Activated CD4-positive, alpha-beta T cell treated with anti-CD3 and anti-CD28 coated beads, Interleukin-10, Interleukin-2, amounts not matched to agents 100 ng/mL and 50 ng/mL, durations not matched to agents 16 hours and 8 hours (primary cell): ENCODE data around the gene HINT1.
"Not testable (repeated sequence)": the region's sequence is repeated elsewhere in the genome, so short reads cannot be mapped to it uniquely, and the experiment has no call there.

ENCODE experiments used
- DNase-seq: peaks from one replicate; pipeline ENCODE4 v3.0.0-alpha.2; 2020

The HINT1 gene

GRCh38 chr5:131169810-131170539 is 4.9 kb upstream of the HINT1 start:
- no peak for DNase-seq

- no peak for DNase-seq
Observed at GRCh38 chr5:131167615-131168014, 2.6 kb upstream of the HINT1 start.

GRCh38 chr5:131164191-131165118 is 601 bp downstream of the HINT1 start:
- peak; percentile 81 for DNase-seq

GRCh38 chr5:131163276-131164119 is 1.6 kb downstream of the HINT1 start:
- peak; percentile 49 for DNase-seq

GRCh38 chr5:131160134-131160533 is 4.9 kb downstream of the HINT1 start:
- no peak for DNase-seq

- no peak for DNase-seq
Observed at GRCh38 chr5:131156957-131157356, 8.1 kb downstream of the HINT1 start.

GRCh38 chr5:131156385-131156784 is 8.7 kb downstream of the HINT1 start:
- DNase-seq: no peak

GRCh38 chr5:131151216-131151615 is 13.8 kb downstream of the HINT1 start:
- DNase-seq: no peak

GRCh38 chr5:131150408-131150807 is 14.6 kb downstream of the HINT1 start:
- no peak for DNase-seq

GRCh38 chr5:131148835-131149234 is 16.2 kb downstream of the HINT1 start:
- no peak for DNase-seq

GRCh38 chr5:131147258-131147657 is 17.8 kb downstream of the HINT1 start:
- no peak for DNase-seq

- DNase-seq: no peak
Observed at GRCh38 chr5:131142970-131143617, 22.0 kb downstream of the HINT1 start.

GRCh38 chr5:131139321-131139720 is 25.7 kb downstream of the HINT1 start:
- DNase-seq: no peak

- not testable (repeated sequence) for DNase-seq
Observed at GRCh38 chr5:131138406-131138805, 26.6 kb downstream of the HINT1 start.

GRCh38 chr5:131133091-131133490 is 32.0 kb downstream of the HINT1 start:
- DNase-seq: not testable (repeated sequence)

- no peak for DNase-seq
Observed at GRCh38 chr5:131129306-131129705, 35.8 kb downstream of the HINT1 start.

GRCh38 chr5:131127244-131127643 is 37.8 kb downstream of the HINT1 start:
- not testable (repeated sequence) for DNase-seq

- DNase-seq: no peak
Observed at GRCh38 chr5:131114754-131115153, 50.3 kb downstream of the HINT1 start.

- no peak for DNase-seq
Observed at GRCh38 chr5:131112424-131112823, 52.6 kb downstream of the HINT1 start.

GRCh38 chr5:131110256-131110594 is 54.8 kb downstream of the HINT1 start:
- DNase-seq: no peak

GRCh38 chr5:131109540-131110255 is 55.4 kb downstream of the HINT1 start:
- peak; percentile 51 for DNase-seq
